Stimulated activated naive CD8-positive, alpha-beta T cell treated with anti-CD3 and anti-CD28 coated beads, Interleukin-15, Interleukin-2, amounts not matched to agents 100 ng/mL and 50 ng/mL, for 24 hours (primary cell): ENCODE results near the gene GPR153.

Experiments used
- H3K27ac Mint-ChIP-seq: one replicate; pipeline ENCODE4 v1.8.0; 2021; ENCODE audit warnings: mild to moderate bottlenecking, mixed read lengths
- H3K27me3 Mint-ChIP-seq: one replicate; pipeline ENCODE4 v1.8.0; 2021; ENCODE audit warnings: mixed read lengths
- H3K36me3 Mint-ChIP-seq: one replicate; pipeline ENCODE4 v1.8.0; 2021; ENCODE audit warnings: low read depth, mixed read lengths
- H3K4me1 Mint-ChIP-seq: one replicate; pipeline ENCODE4 v1.8.0; 2021; ENCODE audit warnings: low read depth, mixed read lengths
- H3K4me3 Mint-ChIP-seq: one replicate; pipeline ENCODE4 v1.8.0; 2021; ENCODE audit warnings: mild to moderate bottlenecking, mixed read lengths
- H3K9me3 Mint-ChIP-seq: one replicate; pipeline ENCODE4 v1.8.0; 2021; ENCODE audit warnings: mixed read lengths

GPR153 gene

GRCh38 chr1:6294890-6295556, 34.1 kb upstream of the GPR153 start:
- Mint-ChIP-seq H3K36me3 (peaks cover 7% of the 10 kb centered on the region), H3K4me3 (no peak overlapping the region), H3K9me3 (no peaks in the 10 kb centered on the region), H3K4me1 (peaks cover 3% of the 10 kb centered on the region), H3K27ac (no peak overlapping the region), H3K27me3 (no peaks in the 10 kb centered on the region)

DNA sequence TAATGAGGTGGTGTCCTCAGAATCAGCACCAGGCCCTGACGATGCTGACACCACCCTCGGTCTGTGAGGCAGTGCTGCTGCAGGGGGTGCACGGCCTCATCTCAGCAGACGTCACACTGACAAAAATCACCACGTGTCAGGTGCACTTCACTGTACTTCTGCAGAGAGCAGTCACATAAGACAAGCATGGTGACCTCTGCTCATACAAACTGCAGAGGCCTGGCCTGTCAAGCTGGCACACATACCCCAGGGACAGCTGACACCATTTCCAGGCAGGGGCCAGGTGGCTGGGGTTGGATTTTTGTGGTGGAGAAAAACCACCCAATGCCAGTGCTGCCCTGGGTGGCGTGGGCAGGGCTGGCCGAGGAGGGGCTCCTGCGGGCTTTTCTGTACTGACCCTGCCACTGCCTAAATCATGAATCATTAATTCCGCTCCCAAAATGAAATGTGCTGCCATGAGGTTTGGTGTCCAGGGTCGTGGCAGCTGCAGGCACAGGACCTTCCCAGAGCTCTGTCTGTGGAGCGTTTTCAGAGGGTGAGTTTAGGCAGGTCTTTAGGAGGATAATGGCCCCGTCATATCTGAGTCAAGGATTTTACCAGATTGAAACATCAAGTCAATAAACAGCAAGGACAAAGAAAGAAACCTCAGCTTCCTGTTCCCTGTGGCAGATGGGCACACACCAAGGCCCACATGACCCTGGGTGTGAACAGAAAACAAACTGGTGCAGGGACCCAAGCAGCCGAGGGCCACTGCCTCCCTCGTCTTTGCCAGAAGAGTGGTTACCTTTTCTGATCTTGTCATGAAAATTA, 33.4 kb upstream of the GPR153 start:
- peaks cover 3% of the 10 kb centered on the region for H3K4me1 Mint-ChIP-seq
- H3K27ac Mint-ChIP-seq: no peak overlapping the region
- peaks cover 7% of the 10 kb centered on the region for H3K36me3 Mint-ChIP-seq
- H3K27me3 Mint-ChIP-seq: no peaks in the 10 kb centered on the region
- H3K4me3 Mint-ChIP-seq: no peak overlapping the region
- H3K9me3 Mint-ChIP-seq: no peaks in the 10 kb centered on the region

DNA sequence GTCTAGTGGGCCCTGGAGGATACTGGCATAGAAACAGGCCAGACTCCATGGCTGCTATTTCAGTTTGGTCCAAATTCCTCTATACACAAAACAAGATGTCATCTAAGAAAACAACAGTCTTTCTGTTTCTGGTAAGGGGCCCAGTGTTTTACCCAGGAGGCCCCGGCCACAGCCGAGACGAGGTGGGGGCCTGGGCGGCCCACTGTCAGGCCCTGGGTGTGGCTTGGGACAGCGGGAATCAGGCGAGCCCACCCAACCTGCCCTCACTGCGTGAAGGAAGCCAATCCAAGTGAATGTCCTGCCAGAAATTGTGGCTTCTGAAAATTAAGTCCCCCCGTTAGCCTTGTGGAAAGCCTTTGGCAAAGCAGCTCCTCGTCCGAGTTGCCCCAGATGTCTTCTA, 31.2 kb upstream of the GPR153 start:
- Mint-ChIP-seq H3K36me3 (peaks cover 7% of the 10 kb centered on the region), H3K4me1 (peaks cover 3% of the 10 kb centered on the region), H3K27me3 (no peaks in the 10 kb centered on the region), H3K9me3 (no peaks in the 10 kb centered on the region), H3K27ac (no peak overlapping the region), H3K4me3 (no peak overlapping the region)

GRCh38 chr1:6288665-6289064, 27.8 kb upstream of the GPR153 start:
- no peaks in the 10 kb centered on the region for H3K9me3 Mint-ChIP-seq

GRCh38 chr1:6288026-6288425, 27.1 kb upstream of the GPR153 start:
- peaks cover 3% of the 10 kb centered on the region for H3K4me1 Mint-ChIP-seq
- no peak overlapping the region for H3K4me3 Mint-ChIP-seq
- no peaks in the 10 kb centered on the region for H3K36me3 Mint-ChIP-seq
- no peaks in the 10 kb centered on the region for H3K27me3 Mint-ChIP-seq
- H3K9me3 Mint-ChIP-seq: no peaks in the 10 kb centered on the region
- H3K27ac Mint-ChIP-seq: no peak overlapping the region

More at GRCh38 chr1:6288665-6289064, 27.8 kb upstream of the GPR153 start:
- no peak overlapping the region for H3K4me3 Mint-ChIP-seq
- H3K27ac Mint-ChIP-seq: no peak overlapping the region
- peaks cover 3% of the 10 kb centered on the region for H3K4me1 Mint-ChIP-seq
- H3K36me3 Mint-ChIP-seq: no peaks in the 10 kb centered on the region
- no peaks in the 10 kb centered on the region for H3K27me3 Mint-ChIP-seq

DNA sequence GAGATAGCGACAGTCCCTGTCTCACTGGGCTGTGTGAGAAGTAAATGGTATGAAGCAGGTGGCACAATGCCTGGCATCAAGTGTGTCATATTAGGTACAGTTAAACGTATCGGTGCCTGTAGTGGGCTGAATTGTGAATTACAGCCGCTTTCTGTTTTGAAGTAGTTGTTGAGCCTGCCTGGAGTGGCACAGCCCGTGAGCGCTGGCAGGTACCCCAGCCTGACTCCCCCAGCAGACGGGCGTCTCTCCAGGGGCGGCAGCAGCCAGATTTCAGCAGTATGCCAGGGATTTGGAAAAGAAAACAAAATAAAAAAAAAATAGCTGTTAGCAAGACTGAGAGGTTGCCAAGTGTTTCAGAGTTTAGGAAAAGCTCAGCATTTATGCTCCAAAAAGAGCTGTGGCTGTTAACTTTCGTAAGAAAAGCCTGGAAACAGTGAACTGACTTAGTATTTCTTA, 26.6 kb upstream of the GPR153 start:
- Mint-ChIP-seq H3K27ac (no peak overlapping the region), H3K27me3 (no peaks in the 10 kb centered on the region), H3K4me1 (peaks cover 3% of the 10 kb centered on the region), H3K36me3 (no peaks in the 10 kb centered on the region), H3K4me3 (no peak overlapping the region), H3K9me3 (no peaks in the 10 kb centered on the region)

DNA sequence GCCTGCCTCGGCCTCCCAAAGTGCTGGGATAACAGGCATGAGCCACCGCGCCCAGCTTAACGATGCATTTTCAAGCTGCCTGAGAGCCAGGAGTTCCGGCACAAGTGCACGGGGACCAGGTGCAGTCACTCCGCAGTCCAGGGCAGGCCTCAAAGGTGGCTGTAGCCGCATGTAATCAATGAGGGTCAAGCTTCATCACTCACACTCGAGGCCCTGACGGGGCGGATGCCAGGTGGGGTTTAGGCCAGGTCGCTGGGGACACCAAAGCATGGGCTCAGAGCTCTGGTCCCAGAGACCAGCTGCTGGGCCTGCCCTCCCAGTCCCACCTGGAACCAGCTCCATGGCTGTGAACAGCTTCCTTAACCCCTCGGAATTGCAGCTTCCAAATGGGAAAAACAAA, 26.1 kb upstream of the GPR153 start:
- Mint-ChIP-seq H3K4me3 (no peak overlapping the region), H3K27ac (no peak overlapping the region), H3K9me3 (no peaks in the 10 kb centered on the region), H3K27me3 (no peaks in the 10 kb centered on the region), H3K4me1 (peaks cover 3% of the 10 kb centered on the region), H3K36me3 (no peaks in the 10 kb centered on the region)

GRCh38 chr1:6286266-6286665, 25.4 kb upstream of the GPR153 start:
- Mint-ChIP-seq H3K9me3 (no peaks in the 10 kb centered on the region), H3K4me1 (no peaks in the 10 kb centered on the region), H3K27me3 (no peaks in the 10 kb centered on the region), H3K4me3 (no peak overlapping the region), H3K36me3 (no peaks in the 10 kb centered on the region), H3K27ac (no peak overlapping the region)

DNA sequence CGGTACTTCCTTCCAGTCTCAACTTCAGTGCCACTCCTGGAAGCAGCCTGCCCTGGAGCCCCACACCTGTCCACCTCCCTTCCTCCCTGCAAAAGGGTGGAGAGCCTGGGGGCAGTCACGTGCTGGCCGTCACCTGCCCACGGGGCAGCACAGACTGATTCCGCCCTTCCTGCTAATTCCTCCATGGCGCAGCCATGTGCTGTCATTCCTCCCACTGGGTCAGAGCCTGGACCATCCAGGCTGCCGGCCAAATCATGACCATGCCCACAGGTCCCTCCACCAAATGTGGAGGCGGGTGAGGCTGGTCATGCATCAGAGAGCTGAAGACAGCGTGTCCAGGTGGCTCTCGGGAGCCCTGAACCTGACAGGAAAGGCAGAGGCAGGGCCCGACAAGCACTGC, 24.4 kb upstream of the GPR153 start:
- no peaks in the 10 kb centered on the region for H3K27me3 Mint-ChIP-seq
- no peaks in the 10 kb centered on the region for H3K4me1 Mint-ChIP-seq
- no peaks in the 10 kb centered on the region for H3K36me3 Mint-ChIP-seq
- H3K4me3 Mint-ChIP-seq: no peak overlapping the region
- H3K9me3 Mint-ChIP-seq: no peaks in the 10 kb centered on the region
- no peak overlapping the region for H3K27ac Mint-ChIP-seq

DNA sequence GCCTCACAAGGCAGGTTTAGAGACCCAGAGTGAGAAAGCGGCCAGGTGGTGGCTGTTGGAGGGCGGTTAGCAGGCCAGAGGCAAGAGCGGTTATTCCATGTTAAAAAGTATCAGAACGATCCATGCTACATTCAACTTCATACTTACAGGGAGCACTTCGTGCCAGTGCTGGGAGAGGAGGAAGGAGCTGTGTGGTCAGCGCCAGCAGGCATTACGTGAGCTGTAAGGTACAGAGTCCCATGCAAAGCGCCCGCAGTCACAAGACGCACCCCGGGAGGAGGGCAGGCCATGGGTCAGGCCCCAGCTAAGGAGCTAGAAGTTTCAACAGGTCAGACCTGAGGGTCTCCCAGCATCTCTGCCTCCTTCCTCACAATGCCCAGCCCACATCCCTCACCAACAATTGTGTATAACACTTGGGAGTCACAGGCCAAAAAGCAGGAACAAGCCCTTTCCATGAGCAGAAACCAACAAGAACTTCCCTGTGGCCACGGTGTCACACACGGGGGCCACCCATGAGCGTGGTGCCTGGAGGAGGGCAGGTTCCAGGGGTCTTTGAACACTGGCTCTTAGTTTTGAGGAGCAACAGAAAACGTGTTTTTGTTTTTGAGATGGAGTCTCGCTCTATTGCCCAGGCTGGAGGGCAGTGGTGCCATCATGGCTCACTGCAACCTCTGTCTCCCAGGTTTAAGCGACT, 21.8 kb upstream of the GPR153 start:
- Mint-ChIP-seq H3K9me3 (no peaks in the 10 kb centered on the region), H3K4me1 (no peaks in the 10 kb centered on the region), H3K27ac (no peak overlapping the region), H3K4me3 (no peak overlapping the region), H3K36me3 (no peaks in the 10 kb centered on the region), H3K27me3 (no peaks in the 10 kb centered on the region)

DNA sequence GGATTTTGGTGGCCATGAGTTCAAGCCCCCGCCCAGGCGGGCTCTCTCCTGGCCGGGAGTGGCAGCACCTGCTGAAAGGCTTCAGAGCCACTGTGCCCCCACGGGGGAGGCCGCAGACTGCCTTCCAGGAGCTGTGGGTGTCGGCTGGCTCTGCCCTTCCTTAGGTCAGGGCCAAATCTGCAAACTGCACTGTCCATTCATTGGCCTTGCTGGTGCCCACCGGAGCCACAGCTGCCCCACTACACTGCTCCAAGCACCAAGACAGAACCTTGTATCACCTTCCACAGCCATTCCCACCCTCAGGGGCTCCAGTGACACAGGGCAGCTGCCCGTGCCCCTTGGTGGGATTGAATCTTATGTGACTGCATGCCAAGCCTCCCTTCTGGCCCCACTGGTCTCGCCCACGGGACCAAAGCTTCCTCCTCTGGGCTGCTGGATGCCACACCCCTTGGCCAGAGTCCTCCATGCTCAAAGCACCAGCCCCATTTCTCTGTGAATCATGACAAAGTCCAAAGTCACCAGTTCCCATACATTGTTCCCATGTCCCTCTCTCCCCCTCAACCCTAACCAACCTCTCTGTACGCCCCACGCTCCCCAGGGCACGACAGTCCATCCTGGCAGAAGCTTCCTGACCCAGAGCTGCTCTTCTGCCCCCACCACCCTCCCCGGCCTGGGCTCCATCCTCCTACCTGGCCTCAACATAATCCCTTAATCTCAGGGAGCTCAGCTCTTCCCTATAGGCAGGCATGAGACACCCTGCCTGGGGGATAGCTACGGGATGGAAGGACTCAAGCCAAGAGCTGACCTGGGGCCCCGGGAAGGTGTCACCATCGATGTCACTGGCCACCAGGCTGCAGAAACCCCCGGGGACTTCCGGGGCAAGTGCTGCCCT, 20.9 kb upstream of the GPR153 start:
- no peak overlapping the region for H3K27ac Mint-ChIP-seq

DNA sequence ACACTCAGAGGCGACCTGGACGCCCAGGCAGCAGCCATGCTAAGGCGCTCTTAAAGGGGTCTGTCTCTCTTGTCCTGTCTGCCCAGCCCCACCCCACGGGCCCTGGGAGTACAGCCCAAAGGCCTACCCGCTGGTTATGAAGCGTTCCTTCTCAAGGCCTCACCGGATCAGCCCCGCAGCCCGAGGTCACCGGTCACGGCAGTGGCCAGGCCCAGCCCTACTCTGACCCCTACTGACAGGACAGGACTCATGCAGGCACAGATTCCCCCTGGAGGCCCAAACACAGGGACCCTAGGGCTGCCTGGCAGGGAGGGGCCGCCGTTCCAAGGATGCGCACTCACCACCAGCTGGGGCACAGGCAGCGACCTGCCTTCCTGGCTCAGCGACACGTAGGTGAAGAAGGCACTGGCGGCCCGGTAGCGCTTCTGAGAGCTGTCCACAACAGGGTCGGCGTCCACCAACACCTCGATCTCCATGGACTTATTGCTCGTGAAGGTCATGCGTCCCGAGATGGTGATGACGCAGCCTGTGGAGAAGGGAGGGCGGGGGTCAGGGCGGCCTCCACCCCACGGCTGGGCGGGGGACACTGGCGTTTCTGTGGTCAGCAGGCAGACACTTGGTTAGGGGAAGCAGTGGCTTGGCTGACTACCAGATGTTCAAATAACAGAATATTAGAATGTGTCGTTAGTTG, 20.0 kb upstream of the GPR153 start:
- H3K9me3 Mint-ChIP-seq: no peaks in the 10 kb centered on the region
- no peak overlapping the region for H3K4me3 Mint-ChIP-seq
- H3K36me3 Mint-ChIP-seq: no peaks in the 10 kb centered on the region
- H3K27me3 Mint-ChIP-seq: no peaks in the 10 kb centered on the region
- no peak overlapping the region for H3K27ac Mint-ChIP-seq
- no peaks in the 10 kb centered on the region for H3K4me1 Mint-ChIP-seq

More for the DNA sequence above, 20.9 kb upstream of the GPR153 start:
- Mint-ChIP-seq H3K27me3 (no peaks in the 10 kb centered on the region), H3K9me3 (no peaks in the 10 kb centered on the region), H3K4me1 (no peaks in the 10 kb centered on the region), H3K4me3 (no peak overlapping the region), H3K36me3 (no peaks in the 10 kb centered on the region)

- no peaks in the 10 kb centered on the region for H3K36me3 Mint-ChIP-seq
Observed at GRCh38 chr1:6279613-6280383, 18.9 kb upstream of the GPR153 start.

More at GRCh38 chr1:6279613-6280383, 18.9 kb upstream of the GPR153 start:
- H3K27ac Mint-ChIP-seq: no peak overlapping the region
- H3K4me3 Mint-ChIP-seq: no peak overlapping the region
- H3K9me3 Mint-ChIP-seq: no peaks in the 10 kb centered on the region
- no peaks in the 10 kb centered on the region for H3K27me3 Mint-ChIP-seq
- H3K4me1 Mint-ChIP-seq: no peaks in the 10 kb centered on the region
